GM12865 (cell line): ENCODE measurements around the gene ILKAP.

Source experiments
- DNase-seq: peaks from one replicate; pipeline ENCODE4 v3.0.0; 2010; ENCODE audit warnings: low read depth
- H3K4me3 ChIP-seq: 2 replicates; pipeline ENCODE4 v1.5.1; 2011; ENCODE audit warnings: mild to moderate bottlenecking, low read depth, low read length, control low read depth
- CTCF ChIP-seq: IDR thresholded peaks from 2 replicates; pipeline ENCODE4 v1.5.1; 2011; ENCODE audit warnings: low read length, control low read depth, low read depth, inconsistent platforms; ENCODE audit not compliant: insufficient read depth; ENCODE audit errors: missing control alignments

ILKAP gene

DNA sequence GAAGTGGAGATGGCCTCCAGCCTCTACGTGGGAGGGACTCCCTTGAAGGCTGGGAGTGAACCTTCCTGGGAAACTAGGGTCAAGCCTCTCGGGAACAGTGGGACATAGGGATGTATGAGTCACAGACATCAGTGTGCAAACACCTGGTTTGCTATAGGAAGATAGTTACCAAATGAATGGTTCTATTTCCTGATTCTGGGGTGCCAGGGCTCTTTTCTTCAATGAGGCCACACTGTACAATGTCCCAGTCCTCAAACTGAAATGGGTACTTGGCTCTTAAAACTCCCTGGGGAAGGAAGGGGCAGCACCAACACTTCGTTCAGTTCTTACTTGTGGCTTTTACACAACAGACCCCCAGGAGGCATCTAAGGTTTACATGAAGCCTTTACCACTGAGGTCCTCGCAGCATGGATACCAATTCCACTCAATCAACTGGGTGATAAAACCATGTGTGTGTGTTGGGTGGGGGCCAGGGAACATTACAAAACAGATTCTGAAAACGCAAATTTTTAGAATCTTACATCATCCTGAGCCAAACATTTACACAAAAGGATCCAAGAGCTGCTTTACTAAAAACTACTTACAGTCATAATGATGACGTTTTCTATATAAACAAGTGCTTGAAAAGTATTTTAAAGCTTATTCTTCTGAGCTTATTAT, 34.3 kb downstream of the ILKAP start:
- TF ChIP-seq CTCF, result no peak
- no peak for DNase-seq
- no peak overlapping the region for H3K4me3 ChIP-seq

DNA sequence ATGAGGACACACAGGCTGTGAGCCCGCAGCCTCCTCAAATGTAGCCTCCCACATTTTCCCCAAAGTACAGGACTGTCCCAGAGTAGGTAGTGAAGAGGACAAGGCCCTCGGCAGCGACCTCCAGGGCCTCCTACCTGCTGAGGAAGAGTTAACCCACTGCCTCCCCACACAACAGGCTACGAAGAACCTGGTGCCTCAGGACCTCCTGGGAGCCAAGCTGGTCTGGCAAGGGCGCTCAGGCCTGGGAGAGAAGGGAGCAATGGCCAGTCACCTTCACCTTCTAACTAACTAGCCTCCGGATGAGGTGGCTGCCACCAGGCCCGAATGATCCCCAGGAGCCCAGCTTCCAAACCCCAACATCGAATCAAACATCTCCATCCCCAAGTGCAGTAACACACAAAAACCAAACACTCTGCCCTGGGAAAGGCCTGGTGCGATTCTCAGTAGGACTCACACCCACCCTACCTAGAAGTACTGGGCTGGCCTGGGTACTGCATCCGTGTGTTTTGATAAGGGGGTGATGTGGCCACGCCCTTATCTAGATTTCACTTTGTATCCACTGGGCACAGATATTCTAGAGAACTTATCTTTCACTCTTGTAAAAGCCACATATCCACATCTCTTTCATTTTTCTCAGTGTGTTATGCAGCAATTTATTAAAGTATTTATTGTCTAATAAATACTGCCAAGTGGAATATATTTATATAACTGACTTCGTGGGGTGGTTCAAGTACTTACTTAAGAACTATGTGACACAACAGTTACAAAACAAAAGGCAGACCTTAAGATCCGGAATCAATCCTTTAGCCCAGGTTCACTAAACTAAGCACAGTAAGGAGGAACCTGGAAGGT, 35.1 kb downstream of the ILKAP start:
- no peak for TF ChIP-seq CTCF
- H3K4me3 ChIP-seq, result no peak overlapping the region
- no peak for DNase-seq

- DNase-seq, result no peak
- H3K4me3 ChIP-seq, result no peak overlapping the region
- no peak for TF ChIP-seq CTCF
Observed at GRCh38 chr2:238167761-238168160, 35.7 kb downstream of the ILKAP start.

- no peak overlapping the region for H3K4me3 ChIP-seq
- no peak for TF ChIP-seq CTCF
- DNase-seq, result no peak
Observed at GRCh38 chr2:238167344-238167715, 36.2 kb downstream of the ILKAP start.

GRCh38 chr2:238166391-238167343, 36.8 kb downstream of the ILKAP start:
- no peak overlapping the region for H3K4me3 ChIP-seq
- no peak for TF ChIP-seq CTCF
- DNase-seq, result no peak

GRCh38 chr2:238165288-238165921, 38.1 kb downstream of the ILKAP start:
- no peak for DNase-seq
- no peak overlapping the region for H3K4me3 ChIP-seq
- no peak for TF ChIP-seq CTCF
